HepG2 (cell line): ENCODE data around the gene NDRG3. TPM values are rescaled to one million over a fixed set of nuclear protein-coding genes. Genes with fewer than 3 reads are reported as not detected.

ENCODE experiments used
- FOSL2 ChIP-seq: sonication (generic); formaldehyde crosslinking; IDR thresholded peaks from 2 replicates; pipeline ENCODE4 v1.4.0; 2020; ENCODE audit warnings: missing genetic modification reagents
- GATA4 ChIP-seq: sonication (generic); IDR thresholded peaks from 2 replicates; pipeline ENCODE4 v1.6.1; 2016; ENCODE audit warnings: antibody characterized with exemption, low read depth, borderline replicate concordance
- IRF2 ChIP-seq: IDR thresholded peaks from 2 replicates; pipeline ENCODE4 v1.6.1; 2018; ENCODE audit warnings: missing genetic modification reagents, missing compliant biosample characterization
- JARID2 ChIP-seq: sonication (generic); formaldehyde crosslinking; IDR thresholded peaks from 2 replicates; pipeline ENCODE4 v1.8.1; 2023; ENCODE audit warnings: missing genetic modification reagents, inconsistent platforms; ENCODE audit not compliant: insufficient replicate concordance
- MATR3 ChIP-seq: sonication (generic); formaldehyde crosslinking; IDR thresholded peaks from 2 replicates; pipeline ENCODE4 v1.4.0; 2020; ENCODE audit warnings: missing genetic modification reagents
- SIX4 ChIP-seq: sonication (generic); formaldehyde crosslinking; IDR thresholded peaks from 2 replicates; pipeline ENCODE4 v1.4.0; 2020; ENCODE audit warnings: missing genetic modification reagents
- SMAD9 ChIP-seq: sonication (generic); formaldehyde crosslinking; IDR thresholded peaks from 2 replicates; pipeline ENCODE4 v1.5.1; 2020; ENCODE audit warnings: mild to moderate bottlenecking, missing genetic modification reagents
- SPEN ChIP-seq: sonication (generic); formaldehyde crosslinking; IDR thresholded peaks from 2 replicates; pipeline ENCODE4 v1.5.1; 2020; ENCODE audit warnings: low read depth, mild to moderate bottlenecking, missing genetic modification reagents
- ZBTB7A ChIP-seq: sonication (generic); formaldehyde crosslinking; IDR thresholded peaks from 2 replicates; pipeline ENCODE4 v1.8.0; 2022; ENCODE audit warnings: mild to moderate bottlenecking, missing genetic modification reagents
- ZBTB7B ChIP-seq: sonication (generic); formaldehyde crosslinking; IDR thresholded peaks from 2 replicates; pipeline ENCODE4 v1.4.0; 2020; ENCODE audit warnings: missing genetic modification reagents
- ZNF225 ChIP-seq: sonication (generic); formaldehyde crosslinking; IDR thresholded peaks from 2 replicates; pipeline ENCODE4 v1.4.0; 2020; ENCODE audit warnings: mild to moderate bottlenecking, missing genetic modification reagents
- ZNF274 ChIP-seq: sonication (generic); formaldehyde crosslinking; IDR thresholded peaks from 2 replicates; pipeline ENCODE4 v1.5.1; 2020; ENCODE audit warnings: mild to moderate bottlenecking, missing genetic modification reagents
- ZNF446 ChIP-seq: sonication (generic); formaldehyde crosslinking; IDR thresholded peaks from 2 replicates; pipeline ENCODE4 v1.5.0; 2020; ENCODE audit warnings: mild to moderate bottlenecking, missing genetic modification reagents
- ZNF792 ChIP-seq: IDR thresholded peaks from 2 replicates; pipeline ENCODE4 v1.6.1; 2016
- polyA plus RNA-seq, 8 experiments: library from polyadenylated mRNA; depleted of rRNA in 3 of 8; stranded (reverse) in 7 of 8; unstranded in 1 of 8; fragments of >200 nt; fragmentation: Illumina TruSeq in 4 of 8; extraction: Trizol in 4 of 8; gene quantifications; 2 replicates each; pipeline versions ENCODE4 v1.2.1 to v1.2.3, GENCODE V29; 2011 to 2016; ENCODE audit warnings: low read depth in 4 of 8, missing spikeins in 1 of 8, mixed read lengths in 1 of 8; ENCODE audit not compliant: insufficient read depth in 1 of 8
- total RNA-seq, 5 experiments: library from RNA; depleted of rRNA; stranded (reverse); fragments of >200 nt; fragmentation: Illumina TruSeq; extraction: Trizol; gene quantifications; 2 replicates each; pipeline ENCODE4 v1.2.3, GENCODE V29; 2016; ENCODE audit warnings: low read depth in 1 of 5
- TF ChIP-seq, protein P1 (sequence below): sonication (generic); formaldehyde crosslinking; IDR thresholded peaks from 2 replicates; pipeline ENCODE4 v1.4.0; 2020; ENCODE audit warnings: mild to moderate bottlenecking, missing genetic modification reagents
- TF ChIP-seq, protein P2 (sequence below): IDR thresholded peaks from 2 replicates; pipeline ENCODE4 v1.6.1; 2016; ENCODE audit warnings: missing biosample characterization, missing genetic modification reagents, low read depth
- TF ChIP-seq, protein P3 (sequence below): sonication (generic); formaldehyde crosslinking; IDR thresholded peaks from 2 replicates; pipeline ENCODE4 v1.4.0; 2020; ENCODE audit warnings: missing genetic modification reagents, borderline replicate concordance

Gene NDRG3
- total and polyA plus RNA-seq, 2 of the 13 experiments (the other 11 are each of a cell fraction or from before 2014, with no cell fraction given): 36.0 to 40.5 TPM

DNA sequence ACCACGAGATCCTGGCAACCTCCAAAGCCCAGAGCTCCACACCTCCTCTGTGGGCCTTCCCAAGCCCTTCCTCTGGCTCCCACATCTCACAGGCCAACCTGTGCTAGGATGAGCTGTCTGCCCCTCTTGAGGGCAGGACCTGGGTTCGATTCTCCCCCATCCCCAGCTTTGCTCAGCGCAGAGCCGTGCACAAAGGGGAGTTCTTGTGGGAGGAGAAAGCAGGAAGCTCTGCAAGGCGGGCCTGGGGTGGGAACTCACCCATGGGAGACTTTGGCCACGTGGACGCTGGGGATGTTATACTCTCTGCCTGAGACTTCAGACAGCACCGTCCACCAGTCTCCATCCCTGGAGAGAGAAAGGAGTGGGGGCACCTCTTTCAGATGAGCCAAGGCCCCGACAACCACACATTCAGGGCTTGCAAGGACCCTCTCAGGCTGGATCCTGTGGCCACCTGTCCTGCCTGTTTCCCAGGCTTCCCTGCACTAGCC, 112.6 kb downstream of the NDRG3 start (continued):
- TF ChIP-seq, protein P1, sequence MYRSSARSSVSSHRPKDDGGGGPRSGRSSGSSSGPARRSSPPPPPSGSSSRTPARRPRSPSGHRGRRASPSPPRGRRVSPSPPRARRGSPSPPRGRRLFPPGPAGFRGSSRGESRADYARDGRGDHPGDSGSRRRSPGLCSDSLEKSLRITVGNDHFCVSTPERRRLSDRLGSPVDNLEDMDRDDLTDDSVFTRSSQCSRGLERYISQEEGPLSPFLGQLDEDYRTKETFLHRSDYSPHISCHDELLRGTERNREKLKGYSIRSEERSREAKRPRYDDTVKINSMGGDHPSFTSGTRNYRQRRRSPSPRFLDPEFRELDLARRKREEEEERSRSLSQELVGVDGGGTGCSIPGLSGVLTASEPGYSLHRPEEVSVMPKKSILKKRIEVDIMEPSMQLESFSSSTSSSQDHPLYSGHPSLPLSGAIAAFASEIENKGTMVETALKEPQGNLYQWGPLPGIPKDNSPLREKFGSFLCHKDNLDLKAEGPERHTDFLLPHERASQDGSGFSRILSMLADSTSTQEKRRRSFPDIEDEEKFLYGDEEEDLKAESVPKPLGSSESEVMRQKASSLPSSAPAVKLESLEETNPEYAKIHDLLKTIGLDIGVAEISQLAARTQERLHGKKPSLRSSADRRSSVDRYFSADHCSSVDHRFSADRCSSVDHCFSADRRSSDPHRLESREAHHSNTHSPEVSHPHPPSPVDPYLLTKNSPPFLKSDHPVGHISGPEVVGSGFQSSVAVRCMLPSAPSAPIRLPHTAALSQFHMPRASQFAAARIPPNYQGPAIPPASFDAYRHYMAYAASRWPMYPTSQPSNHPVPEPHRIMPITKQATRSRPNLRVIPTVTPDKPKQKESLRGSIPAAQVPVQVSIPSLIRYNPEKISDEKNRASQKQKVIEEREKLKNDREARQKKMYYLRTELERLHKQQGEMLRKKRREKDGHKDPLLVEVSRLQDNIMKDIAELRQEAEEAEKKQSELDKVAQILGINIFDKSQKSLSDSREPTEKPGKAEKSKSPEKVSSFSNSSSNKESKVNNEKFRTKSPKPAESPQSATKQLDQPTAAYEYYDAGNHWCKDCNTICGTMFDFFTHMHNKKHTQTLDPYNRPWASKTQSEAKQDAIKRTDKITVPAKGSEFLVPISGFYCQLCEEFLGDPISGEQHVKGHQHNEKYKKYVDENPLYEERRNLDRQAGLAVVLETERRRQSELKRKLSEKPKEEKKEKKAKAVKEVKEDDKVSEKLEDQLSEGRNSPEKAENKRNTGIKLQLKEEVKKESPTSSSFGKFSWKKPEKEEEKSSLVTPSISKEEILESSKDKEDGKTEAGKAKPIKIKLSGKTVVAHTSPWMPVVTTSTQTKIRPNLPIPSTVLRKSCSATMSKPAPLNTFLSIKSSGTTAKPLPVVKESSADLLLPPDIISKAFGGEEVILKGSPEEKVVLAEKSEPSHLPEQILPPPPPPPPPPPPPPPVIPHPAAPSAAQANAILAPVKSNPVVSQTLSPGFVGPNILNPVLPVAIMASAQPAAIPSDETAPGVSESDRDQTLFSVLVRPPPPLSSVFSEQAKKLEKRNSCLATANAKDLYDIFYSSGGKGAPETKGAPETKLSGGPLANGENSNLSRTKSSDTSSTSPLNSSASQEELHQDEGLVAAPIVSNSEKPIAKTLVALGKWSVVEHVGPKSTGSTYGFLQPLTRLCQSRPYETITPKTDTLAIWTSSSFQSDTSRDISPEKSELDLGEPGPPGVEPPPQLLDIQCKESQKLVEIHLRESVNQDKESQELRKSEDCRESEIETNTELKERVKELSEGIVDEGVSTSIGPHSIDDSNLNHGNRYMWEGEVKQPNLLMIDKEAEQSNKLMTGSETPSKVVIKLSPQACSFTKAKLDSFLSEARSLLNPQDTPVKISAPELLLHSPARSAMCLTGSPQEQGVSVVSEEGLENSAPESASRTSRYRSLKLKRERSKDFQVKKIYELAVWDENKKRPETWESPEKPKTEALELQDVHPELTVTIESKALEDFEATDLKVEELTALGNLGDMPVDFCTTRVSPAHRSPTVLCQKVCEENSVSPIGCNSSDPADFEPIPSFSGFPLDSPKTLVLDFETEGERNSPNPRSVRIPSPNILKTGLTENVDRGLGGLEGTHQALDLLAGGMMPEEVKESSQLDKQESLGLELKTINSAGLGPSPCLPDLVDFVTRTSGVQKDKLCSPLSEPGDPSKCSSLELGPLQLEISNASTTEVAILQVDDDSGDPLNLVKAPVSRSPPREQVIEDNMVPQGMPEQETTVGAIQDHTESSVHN (CRISPR knock-in tag): no peak
- TF ChIP-seq MATR3 (CRISPR knock-in tag): 0 out of 2 replicates have a peak, but pooled peaks have one; percentile 93
- TF ChIP-seq ZNF225: no peak; the same call in 1 of the 2 replicates
- TF ChIP-seq ZNF792 (CRISPR knock-in tag): peak; percentile 15; the same call in 1 of the 2 replicates
- no peak for TF ChIP-seq ZBTB7B (CRISPR knock-in tag)
- peak; percentile 18 for TF ChIP-seq JARID2 (CRISPR knock-in tag)
- TF ChIP-seq SPEN (CRISPR knock-in tag): peak; percentile 27; the same call in 1 of the 2 replicates
- no peak for TF ChIP-seq IRF2 (CRISPR knock-in tag)
- no peak for TF ChIP-seq ZNF446 (CRISPR knock-in tag)
- TF ChIP-seq GATA4: no peak
- 0 out of 2 replicates have a peak, but pooled peaks have one; percentile 2 for TF ChIP-seq FOSL2 (CRISPR knock-in tag)
- peak; percentile 84 for TF ChIP-seq ZNF274 (CRISPR knock-in tag)
- TF ChIP-seq SMAD9 (CRISPR knock-in tag): 0 out of 2 replicates have a peak, but pooled peaks have one; percentile 32
- 0 out of 2 replicates have a peak, but pooled peaks have one; percentile 7 for TF ChIP-seq SIX4 (CRISPR knock-in tag)
- TF ChIP-seq, protein P2, sequence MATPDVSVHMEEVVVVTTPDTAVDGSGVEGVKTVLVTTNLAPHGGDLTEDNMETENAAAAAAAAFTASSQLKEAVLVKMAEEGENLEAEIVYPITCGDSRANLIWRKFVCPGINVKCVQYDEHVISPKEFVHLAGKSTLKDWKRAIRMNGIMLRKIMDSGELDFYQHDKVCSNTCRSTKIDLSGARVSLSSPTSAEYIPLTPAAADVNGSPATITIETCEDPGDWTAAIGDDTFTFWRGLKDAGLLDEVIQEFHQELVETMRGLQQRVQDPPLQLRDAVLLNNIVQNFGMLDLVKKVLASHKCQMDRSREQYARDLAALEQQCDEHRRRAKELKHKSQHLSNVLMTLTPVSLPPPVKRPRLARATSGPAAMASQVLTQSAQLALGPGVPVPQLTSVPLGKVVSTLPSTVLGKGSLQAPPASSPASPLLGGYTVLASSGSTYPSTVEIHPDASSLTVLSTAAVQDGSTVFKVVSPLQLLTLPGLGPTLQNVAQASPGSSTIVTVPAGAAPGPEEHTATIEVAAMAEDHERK: no peak
- TF ChIP-seq, protein P3, sequence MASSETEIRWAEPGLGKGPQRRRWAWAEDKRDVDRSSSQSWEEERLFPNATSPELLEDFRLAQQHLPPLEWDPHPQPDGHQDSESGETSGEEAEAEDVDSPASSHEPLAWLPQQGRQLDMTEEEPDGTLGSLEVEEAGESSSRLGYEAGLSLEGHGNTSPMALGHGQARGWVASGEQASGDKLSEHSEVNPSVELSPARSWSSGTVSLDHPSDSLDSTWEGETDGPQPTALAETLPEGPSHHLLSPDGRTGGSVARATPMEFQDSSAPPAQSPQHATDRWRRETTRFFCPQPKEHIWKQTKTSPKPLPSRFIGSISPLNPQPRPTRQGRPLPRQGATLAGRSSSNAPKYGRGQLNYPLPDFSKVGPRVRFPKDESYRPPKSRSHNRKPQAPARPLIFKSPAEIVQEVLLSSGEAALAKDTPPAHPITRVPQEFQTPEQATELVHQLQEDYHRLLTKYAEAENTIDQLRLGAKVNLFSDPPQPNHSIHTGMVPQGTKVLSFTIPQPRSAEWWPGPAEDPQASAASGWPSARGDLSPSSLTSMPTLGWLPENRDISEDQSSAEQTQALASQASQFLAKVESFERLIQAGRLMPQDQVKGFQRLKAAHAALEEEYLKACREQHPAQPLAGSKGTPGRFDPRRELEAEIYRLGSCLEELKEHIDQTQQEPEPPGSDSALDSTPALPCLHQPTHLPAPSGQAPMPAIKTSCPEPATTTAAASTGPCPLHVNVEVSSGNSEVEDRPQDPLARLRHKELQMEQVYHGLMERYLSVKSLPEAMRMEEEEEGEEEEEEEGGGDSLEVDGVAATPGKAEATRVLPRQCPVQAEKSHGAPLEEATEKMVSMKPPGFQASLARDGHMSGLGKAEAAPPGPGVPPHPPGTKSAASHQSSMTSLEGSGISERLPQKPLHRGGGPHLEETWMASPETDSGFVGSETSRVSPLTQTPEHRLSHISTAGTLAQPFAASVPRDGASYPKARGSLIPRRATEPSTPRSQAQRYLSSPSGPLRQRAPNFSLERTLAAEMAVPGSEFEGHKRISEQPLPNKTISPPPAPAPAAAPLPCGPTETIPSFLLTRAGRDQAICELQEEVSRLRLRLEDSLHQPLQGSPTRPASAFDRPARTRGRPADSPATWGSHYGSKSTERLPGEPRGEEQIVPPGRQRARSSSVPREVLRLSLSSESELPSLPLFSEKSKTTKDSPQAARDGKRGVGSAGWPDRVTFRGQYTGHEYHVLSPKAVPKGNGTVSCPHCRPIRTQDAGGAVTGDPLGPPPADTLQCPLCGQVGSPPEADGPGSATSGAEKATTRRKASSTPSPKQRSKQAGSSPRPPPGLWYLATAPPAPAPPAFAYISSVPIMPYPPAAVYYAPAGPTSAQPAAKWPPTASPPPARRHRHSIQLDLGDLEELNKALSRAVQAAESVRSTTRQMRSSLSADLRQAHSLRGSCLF: no peak
- no peak for TF ChIP-seq ZBTB7A (CRISPR knock-in tag)
